Neural progenitor cell (in vitro differentiated cells): ENCODE results near the gene GATC. TPM values are rescaled to one million over a fixed set of nuclear protein-coding genes. Genes with fewer than 3 reads are reported as not detected.

Source experiments
- DNase-seq: peaks from one replicate; pipeline ENCODE4 v3.0.0-alpha.2; 2016; ENCODE audit warnings: low spot score
- H2AFZ ChIP-seq: fragments of 200-600 bp; sonication (generic); replicated peaks from 2 replicates; pipeline ENCODE4 v1.6.1; 2016; ENCODE audit warnings: antibody characterized with exemption
- H3F3A ChIP-seq: fragments of 200-600 bp; sonication (generic); 2 replicates; pipeline ENCODE4 v1.6.1; 2016; ENCODE audit warnings: antibody characterized with exemption, low read depth
- H3K27ac ChIP-seq: fragments of 200-600 bp; sonication (generic); 2 replicates; pipeline ENCODE4 v1.5.1; 2016; ENCODE audit warnings: mild to moderate bottlenecking
- H3K27me3 ChIP-seq: fragments of 200-600 bp; sonication (generic); 2 replicates; pipeline ENCODE4 v1.6.1; 2016; ENCODE audit warnings: mild to moderate bottlenecking, moderate library complexity
- H3K36me3 ChIP-seq: fragments of 200-600 bp; sonication (generic); 2 replicates; pipeline ENCODE4 v1.5.1; 2016
- H3K4me1 ChIP-seq: fragments of 200-600 bp; sonication (generic); 2 replicates; pipeline ENCODE4 v1.6.1; 2016; ENCODE audit warnings: mixed run types
- H3K4me2 ChIP-seq: fragments of 200-600 bp; sonication (generic); 2 replicates; pipeline ENCODE4 v1.6.1; 2016
- H3K4me3 ChIP-seq: fragments of 200-600 bp; sonication (generic); 2 replicates; pipeline ENCODE4 v1.5.1; 2016
- H3K79me2 ChIP-seq: fragments of 200-600 bp; sonication (generic); 2 replicates; pipeline ENCODE4 v1.6.1; 2016; ENCODE audit warnings: low read depth
- H3K9ac ChIP-seq: fragments of 200-600 bp; sonication (generic); 2 replicates; pipeline ENCODE4 v1.6.1; 2016
- H3K9me3 ChIP-seq: fragments of 200-600 bp; sonication (generic); 2 replicates; pipeline ENCODE4 v1.5.1; 2016; ENCODE audit warnings: low read depth
- H4K20me1 ChIP-seq: fragments of 200-600 bp; sonication (generic); 2 replicates; pipeline ENCODE4 v1.6.1; 2016; ENCODE audit warnings: low read depth
- H3K27ac Mint-ChIP-seq: 3 replicates; pipeline ENCODE4 v1.8.0; 2021; ENCODE audit warnings: mixed read lengths
- H3K27me3 Mint-ChIP-seq: 2 replicates; pipeline ENCODE4 v1.8.0; 2022; ENCODE audit warnings: low read depth, mild to moderate bottlenecking, inconsistent platforms, moderate library complexity, mixed read lengths; ENCODE audit not compliant: insufficient read depth
- H3K36me3 Mint-ChIP-seq: 3 replicates; pipeline ENCODE4 v1.8.0; 2021; ENCODE audit warnings: mixed read lengths
- H3K4me1 Mint-ChIP-seq: 3 replicates; pipeline ENCODE4 v1.8.0; 2021; ENCODE audit warnings: mixed read lengths
- H3K4me3 Mint-ChIP-seq: 3 replicates; pipeline ENCODE4 v1.8.0; 2021; ENCODE audit warnings: mild to moderate bottlenecking, moderate library complexity, mixed read lengths
- H3K9me3 Mint-ChIP-seq: 3 replicates; pipeline ENCODE4 v1.8.0; 2020; ENCODE audit warnings: mixed read lengths
- CTCF ChIP-seq: fragments of 200-600 bp; sonication (generic); IDR thresholded peaks from 2 replicates; pipeline ENCODE4 v1.5.1; 2017; ENCODE audit warnings: antibody characterized with exemption, mild to moderate bottlenecking
- EZH2 ChIP-seq: fragments of 200-600 bp; sonication (generic); IDR thresholded peaks from 2 replicates; pipeline ENCODE4 v1.6.1; 2017; ENCODE audit warnings: antibody characterized with exemption, mild to moderate bottlenecking, moderate library complexity
- EZH2phosphoT487 ChIP-seq: fragments of 200-600 bp; sonication (generic); IDR thresholded peaks from 2 replicates; pipeline ENCODE4 v1.6.1; 2017; ENCODE audit warnings: antibody characterized with exemption
- total RNA-seq: library from RNA; depleted of rRNA; stranded (reverse); fragments of >200 nt; gene quantifications from 2 replicates; pipeline ENCODE4 v1.2.3, GENCODE V29; 2015; ENCODE audit warnings: low replicate concordance

GATC gene
- total RNA-seq, 1 donor from 2014 or later: 29.1 TPM

- no peak overlapping the region for H2AFZ ChIP-seq
- H3K36me3 ChIP-seq: peaks cover 6% of the 10 kb centered on the region
- H4K20me1 ChIP-seq: peaks cover 54% of the 10 kb centered on the region
Measured at GRCh38 chr12:120468325-120468820, 22.1 kb downstream of the GATC start.

GRCh38 chr12:120468821-120469449 lies 22.7 kb downstream of the GATC start:
- Histone ChIP-seq H3K4me3 (peak overlapping the region; percentile 98), H3K9ac (peak overlapping the region; percentile 83), H3K4me1 (peaks cover 4% of the 10 kb centered on the region), H3K9me3 (no peaks in the 10 kb centered on the region), H3K27me3 (no peaks in the 10 kb centered on the region), H3K79me2 (peaks cover 75% of the 10 kb centered on the region), H3K27ac (peak overlapping the region; percentile 32), H4K20me1 (peaks cover 49% of the 10 kb centered on the region), H3K4me2 (peak overlapping the region; percentile 89), H3K36me3 (peaks cover 6% of the 10 kb centered on the region), H2AFZ (no peak overlapping the region), H3F3A (peaks cover 30% of the 10 kb centered on the region)
- peak overlapping the region; percentile 74 for H3K27ac Mint-ChIP-seq
- TF ChIP-seq CTCF: peak; percentile 23
- TF ChIP-seq EZH2phosphoT487: no peak
- no peak for DNase-seq
- H3K9me3 Mint-ChIP-seq: no peaks in the 10 kb centered on the region
- H3K4me1 Mint-ChIP-seq: peaks cover 41% of the 10 kb centered on the region
- H3K27me3 Mint-ChIP-seq: peaks cover 4% of the 10 kb centered on the region
- H3K4me3 Mint-ChIP-seq: peak overlapping the region; percentile 91
- H3K36me3 Mint-ChIP-seq: peaks cover 17% of the 10 kb centered on the region

More at GRCh38 chr12:120468325-120468820, 22.1 kb downstream of the GATC start:
- Histone ChIP-seq H3K9ac (peak overlapping the region; percentile 83), H3K4me1 (peaks cover 4% of the 10 kb centered on the region), H3K79me2 (peaks cover 78% of the 10 kb centered on the region), H3K9me3 (no peaks in the 10 kb centered on the region), H3K27me3 (no peaks in the 10 kb centered on the region), H3K4me3 (peak overlapping the region; percentile 98), H3F3A (peaks cover 36% of the 10 kb centered on the region), H3K27ac (peak overlapping the region; percentile 32), H3K4me2 (peak overlapping the region; percentile 89)
- peak; percentile 67 for DNase-seq
- no peak for TF ChIP-seq EZH2
- no peak for TF ChIP-seq EZH2phosphoT487
- no peak for TF ChIP-seq CTCF
- peak overlapping the region; percentile 91 for H3K4me3 Mint-ChIP-seq
- H3K36me3 Mint-ChIP-seq: peaks cover 20% of the 10 kb centered on the region
- no peaks in the 10 kb centered on the region for H3K9me3 Mint-ChIP-seq
- peaks cover 5% of the 10 kb centered on the region for H3K27me3 Mint-ChIP-seq
- peak overlapping the region; percentile 74 for H3K27ac Mint-ChIP-seq
- H3K4me1 Mint-ChIP-seq: peaks cover 37% of the 10 kb centered on the region

DNA sequence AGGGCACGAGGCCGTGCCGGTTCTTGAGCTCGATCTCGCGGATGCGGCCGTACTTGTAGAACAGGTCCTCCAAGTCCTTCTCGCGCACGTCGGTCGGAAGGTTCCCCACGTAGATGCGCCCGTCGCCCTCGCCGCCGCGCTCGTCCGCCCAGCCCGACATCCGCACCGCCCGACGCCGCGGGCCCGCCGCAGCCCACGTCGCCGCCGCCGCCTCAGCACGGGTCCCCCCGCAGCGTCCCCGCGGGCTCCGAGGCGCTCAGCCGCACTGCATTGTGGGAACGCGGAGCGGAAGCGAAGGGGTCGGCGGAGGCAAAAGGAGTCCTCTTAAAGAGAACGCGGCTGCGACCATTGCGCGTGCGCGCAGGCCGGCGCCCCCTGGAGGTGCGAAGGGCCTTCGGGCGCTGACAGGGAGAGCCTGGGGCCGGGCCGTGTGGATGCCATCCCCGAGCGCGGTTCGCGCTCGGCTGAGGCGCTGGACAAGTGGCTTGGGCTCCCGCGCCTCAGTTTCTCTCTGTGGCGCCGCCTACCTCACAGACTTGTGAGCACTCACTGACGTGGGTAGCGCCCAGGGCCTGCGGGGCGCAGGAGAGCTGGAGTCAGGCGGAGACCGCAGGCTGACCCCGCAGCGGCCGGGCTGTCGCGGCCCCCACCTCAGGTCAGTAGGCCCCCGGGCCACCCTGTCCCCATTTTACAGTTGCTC lies 23.4 kb downstream of the GATC start, which contains the start of gene SRSF9:
Gene SRSF9, minus strand, starts transcription at position 299 of the 700 bp plus-strand sequence. Its CDS starts 139 bp downstream, at position 160.
- peaks cover 46% of the 10 kb centered on the region for H3K4me1 Mint-ChIP-seq
- no peak for TF ChIP-seq EZH2phosphoT487
- TF ChIP-seq CTCF: peak; percentile 86
- H3K27ac Mint-ChIP-seq: peak within 1 kb of the TSS; percentile 74
- peak within 1 kb of the TSS; percentile 91 for H3K4me3 Mint-ChIP-seq
- DNase-seq: peak; percentile 99
- peaks cover 25% of the 10 kb centered on the region for H3F3A ChIP-seq
- peak within 1 kb of the TSS; percentile 83 for H3K9ac ChIP-seq
- no peaks in the 10 kb centered on the region for H3K9me3 Mint-ChIP-seq
- peaks cover under 1% of the 10 kb centered on the region for H3K36me3 ChIP-seq
- peak within 1 kb of the TSS; percentile 89 for H3K4me2 ChIP-seq
- peaks cover 4% of the 10 kb centered on the region for H3K4me1 ChIP-seq
- H2AFZ ChIP-seq: peak within 1 kb of the TSS; percentile 88
- H3K36me3 Mint-ChIP-seq: peaks cover 14% of the 10 kb centered on the region
- H4K20me1 ChIP-seq: peaks cover 44% of the 10 kb centered on the region
- no peaks in the 10 kb centered on the region for H3K9me3 ChIP-seq
- peaks cover 69% of the 10 kb centered on the region for H3K79me2 ChIP-seq
- peak within 1 kb of the TSS; percentile 98 for H3K4me3 ChIP-seq
- H3K27ac ChIP-seq: peak within 1 kb of the TSS; percentile 32
- H3K27me3 Mint-ChIP-seq: peaks cover 3% of the 10 kb centered on the region
- no peaks in the 10 kb centered on the region for H3K27me3 ChIP-seq
